Endodermal cell (in vitro differentiated cells): Measurements from ENCODE around the gene PLXNB3. TPM values are rescaled to one million over a fixed set of nuclear protein-coding genes. Genes with fewer than 3 reads are reported as not detected.
A peak's percentile ranks its signal among the peaks of the same experiment; 100 is the strongest.

Experiments used
- DNase-seq: peaks from one replicate; pipeline ENCODE4 v3.0.0-alpha.2; 2017
- H3K27ac ChIP-seq: 2 replicates; pipeline ENCODE4 v1.5.1; 2013; ENCODE audit warnings: mild to moderate bottlenecking, low read depth, low read length, moderate library complexity
- H3K27me3 ChIP-seq: 2 replicates; pipeline ENCODE4 v1.6.1; 2013; ENCODE audit warnings: mild to moderate bottlenecking, low read length, moderate library complexity; ENCODE audit not compliant: insufficient read depth, control insufficient read depth, poor library complexity, severe bottlenecking
- H3K36me3 ChIP-seq: 2 replicates; pipeline ENCODE4 v1.7.0; 2013; ENCODE audit warnings: mild to moderate bottlenecking, low read length, moderate library complexity; ENCODE audit not compliant: control insufficient read depth, insufficient read depth
- H3K4me1 ChIP-seq: one replicate; pipeline ENCODE4 v1.7.0; 2013; ENCODE audit warnings: low read length; ENCODE audit not compliant: control insufficient read depth, insufficient read depth
- H3K4me3 ChIP-seq: 2 replicates; pipeline ENCODE4 v1.5.1; 2013; ENCODE audit warnings: mild to moderate bottlenecking, low read length, moderate library complexity
- H3K9ac ChIP-seq: 2 replicates; pipeline ENCODE4 v1.6.1; 2013; ENCODE audit warnings: mild to moderate bottlenecking, low read length, moderate library complexity; ENCODE audit not compliant: poor library complexity, severe bottlenecking; ENCODE audit errors: extremely low read depth
- H3K9me3 ChIP-seq: 2 replicates; pipeline ENCODE4 v1.6.1; 2013; ENCODE audit warnings: mild to moderate bottlenecking, low read length, moderate library complexity; ENCODE audit not compliant: control insufficient read depth
- H3K27ac Mint-ChIP-seq: 2 replicates; pipeline ENCODE4 v1.8.0; 2020; ENCODE audit warnings: mixed read lengths
- H3K27me3 Mint-ChIP-seq: 2 replicates; pipeline ENCODE4 v1.8.0; 2021; ENCODE audit warnings: mild to moderate bottlenecking, mixed read lengths; ENCODE audit not compliant: insufficient read depth
- H3K36me3 Mint-ChIP-seq: 2 replicates; pipeline ENCODE4 v1.8.0; 2020; ENCODE audit warnings: low read depth, mixed read lengths
- H3K4me1 Mint-ChIP-seq: 2 replicates; pipeline ENCODE4 v1.8.0; 2020; ENCODE audit warnings: mixed read lengths
- H3K4me3 Mint-ChIP-seq: 2 replicates; pipeline ENCODE4 v1.8.0; 2020; ENCODE audit warnings: mild to moderate bottlenecking, moderate library complexity, mixed read lengths
- H3K9me3 Mint-ChIP-seq: 2 replicates; pipeline ENCODE4 v1.8.0; 2020; ENCODE audit warnings: mild to moderate bottlenecking, mixed read lengths
- CTCF ChIP-seq: fragments of 200-600 bp; sonication (generic); conservative IDR thresholded peaks from 2 replicates; pipeline ENCODE4 v1.5.0; 2021; ENCODE audit warnings: antibody characterized with exemption, mild to moderate bottlenecking
- WGBS, 2 experiments: methylation state at CpG; one replicate each; pipeline versions ENCODE4 v1.1.5 to v1.1.7; 2013; ENCODE audit warnings: missing lambda C conversion rate in 2 of 2, mixed read lengths in 1 of 2; ENCODE audit not compliant: insufficient coverage in 1 of 2, insufficient read length in 1 of 2; 5-methylcytosine and 5-hydroxymethylcytosine counted together
- total RNA-seq, 2 donors: library from RNA; stranded (reverse); fragmentation: NEBNext Ultra II Directional in 1 of 2; extraction: Animal tissue kit (Norgen Biotek cat#: 25700) in 1 of 2; gene quantifications; 2 replicates in 1 of 2; 3 replicates in 1 of 2; pipeline ENCODE4 v1.2.1, GENCODE V29; 2021

Gene PLXNB3
- total RNA-seq, 2 donors from 2014 or later, result 1.1 TPM

GRCh38 chrX:153782313-153782712 is 18.3 kb downstream of the PLXNB3 start:
- H3K4me1 ChIP-seq, result no peaks in the 10 kb centered on the region
- no peak overlapping the region for H3K4me3 ChIP-seq
- peaks cover 9% of the 10 kb centered on the region for H3K36me3 Mint-ChIP-seq
- peak; percentile 74 for DNase-seq
- H3K9ac ChIP-seq, result no peak overlapping the region
- no peak overlapping the region for H3K27ac Mint-ChIP-seq
- H3K36me3 ChIP-seq, result no peaks in the 10 kb centered on the region
- no peaks in the 10 kb centered on the region for H3K27me3 Mint-ChIP-seq
- H3K27ac ChIP-seq, result no peak overlapping the region
- H3K27me3 ChIP-seq, result no peaks in the 10 kb centered on the region
- H3K4me3 Mint-ChIP-seq, result no peak overlapping the region
- TF ChIP-seq CTCF, result peak; percentile 57
- H3K4me1 Mint-ChIP-seq, result no peaks in the 10 kb centered on the region
- H3K9me3 Mint-ChIP-seq, result peaks cover 48% of the 10 kb centered on the region
- 84 to 100% methylated on average over 2 to 11 of the region's 11 CpGs for WGBS, 2 experiments
- H3K9me3 ChIP-seq, result no peaks in the 10 kb centered on the region

- Mint-ChIP-seq H3K36me3 (peaks cover 11% of the 10 kb centered on the region), H3K27ac (no peak overlapping the region), H3K27me3 (no peaks in the 10 kb centered on the region), H3K4me1 (no peaks in the 10 kb centered on the region), H3K9me3 (peaks cover 46% of the 10 kb centered on the region), H3K4me3 (no peak overlapping the region)
- no peak for DNase-seq
- no peak overlapping the region for H3K4me3 ChIP-seq
- no peaks in the 10 kb centered on the region for H3K36me3 ChIP-seq
- H3K4me1 ChIP-seq, result no peaks in the 10 kb centered on the region
- TF ChIP-seq CTCF, result no peak
- H3K27ac ChIP-seq, result no peak overlapping the region
- H3K9ac ChIP-seq, result no peak overlapping the region
- no peaks in the 10 kb centered on the region for H3K9me3 ChIP-seq
- no peaks in the 10 kb centered on the region for H3K27me3 ChIP-seq
- 98 to 100% methylated on average over 1 to 11 of the region's 14 CpGs for WGBS, 2 experiments
Measured at GRCh38 chrX:153782871-153783270, 18.8 kb downstream of the PLXNB3 start.

GRCh38 chrX:153783378-153784013 is 19.4 kb downstream of the PLXNB3 start:
- no peak overlapping the region for H3K27ac Mint-ChIP-seq
- H3K4me3 Mint-ChIP-seq, result no peak overlapping the region
- no peak for TF ChIP-seq CTCF

More at GRCh38 chrX:153783378-153784013, 19.4 kb downstream of the PLXNB3 start:
- 93% methylated on average over 6 to 24 of the region's 24 CpGs for WGBS, 2 experiments
- Mint-ChIP-seq H3K36me3 (peaks cover 11% of the 10 kb centered on the region), H3K4me1 (no peaks in the 10 kb centered on the region), H3K27me3 (no peaks in the 10 kb centered on the region), H3K9me3 (peaks cover 40% of the 10 kb centered on the region)
- no peaks in the 10 kb centered on the region for H3K4me1 ChIP-seq
- H3K4me3 ChIP-seq, result no peak overlapping the region
- no peak overlapping the region for H3K9ac ChIP-seq
- no peaks in the 10 kb centered on the region for H3K36me3 ChIP-seq
- no peaks in the 10 kb centered on the region for H3K27me3 ChIP-seq
- DNase-seq, result no peak
- H3K27ac ChIP-seq, result no peak overlapping the region
- no peaks in the 10 kb centered on the region for H3K9me3 ChIP-seq
